ENCODE measurements around the gene RCAN1. TPM values are rescaled to one million over a fixed set of nuclear protein-coding genes. Genes with fewer than 3 reads are reported as not detected.

The RCAN1 gene
- total and polyA plus RNA-seq, 9 of the 15 experiments (the other 6 are each of a cell fraction or from before 2014, with no cell fraction given): 4.4 to 16.5 (median 12.3) TPM

DNA sequence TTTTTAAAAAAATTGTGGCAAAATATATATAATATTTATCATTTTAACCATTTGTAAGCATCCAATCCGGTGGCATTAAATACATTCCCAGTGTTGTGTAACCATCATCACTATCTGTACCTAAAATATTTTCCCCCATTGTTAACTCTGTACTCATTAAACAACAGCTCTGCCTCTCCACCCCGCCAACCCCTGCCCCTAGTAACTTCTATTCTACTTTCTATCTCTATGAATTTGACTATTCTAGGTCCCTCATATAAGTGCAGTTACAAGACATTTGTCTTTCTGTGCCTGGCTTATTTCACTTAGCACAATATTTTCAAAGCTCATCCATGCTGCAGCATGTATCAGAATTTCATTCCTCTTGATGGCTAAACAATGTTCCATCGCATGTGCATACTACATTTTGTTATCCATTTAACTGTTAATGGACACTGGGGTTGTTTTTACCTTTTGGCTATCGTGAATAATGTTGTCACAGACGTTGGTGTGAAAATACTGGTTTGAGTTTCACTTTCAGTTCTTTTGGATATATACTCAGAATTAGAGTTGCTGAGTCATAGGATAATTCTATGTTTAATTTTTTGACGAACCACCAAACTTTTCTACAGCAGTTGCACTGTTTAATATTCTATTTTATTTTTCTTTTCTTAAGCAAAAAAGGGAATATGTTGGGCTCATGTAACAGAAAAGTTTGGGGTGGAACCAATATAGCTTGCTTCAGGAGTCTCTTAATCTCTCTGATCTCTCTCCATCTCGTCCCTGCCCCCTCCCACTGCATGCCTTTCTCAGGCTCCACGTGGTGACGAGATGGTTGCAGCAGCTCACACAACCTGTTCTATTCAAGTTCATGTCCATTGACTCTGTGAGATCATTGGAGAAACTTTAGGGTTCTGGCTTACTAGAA lies 25.2 kb upstream of the RCAN1 start (continued):
- TF ChIP-seq ESRRA (IDR thresholded peaks at IDR 0.05; ENCODE audit: borderline replicate concordance, low read depth) (no peak), IFI16 (CRISPR knock-in tag; IDR thresholded peaks at IDR 0.05) (no peak), HLTF (IDR thresholded peaks at IDR 0.05) (no peak), ZBED1 (IDR thresholded peaks at IDR 0.05) (no peak), U2AF1 (optimal IDR thresholded peaks at IDR 0.05; ENCODE audit: low read depth, low read length) (no peak), FOXA1 (IDR thresholded peaks at IDR 0.05; ENCODE audit: borderline replicate concordance) (no peak), WHSC1 (IDR thresholded peaks at IDR 0.05; ENCODE audit: low read length) (no peak), RNF2 (IDR thresholded peaks at IDR 0.05) (no peak), MIER1 (IDR thresholded peaks at IDR 0.05; ENCODE audit: low read depth) (no peak), ZFP36 (IDR thresholded peaks at IDR 0.05; ENCODE audit: low read depth, low read length, partially characterized antibody) (no peak), HSF4 (CRISPR knock-in tag; IDR thresholded peaks at IDR 0.05; ENCODE audit: borderline replicate concordance) (no peak; the same call in 1 of the 2 replicates), KAT2B (IDR thresholded peaks at IDR 0.05; ENCODE audit: low read depth, low read length) (no peak), DMBX1 (CRISPR knock-in tag; IDR thresholded peaks at IDR 0.05; ENCODE audit: borderline replicate concordance) (0 out of 2 replicates have a peak, but pooled peaks have one; percentile 54), ASH1L (IDR thresholded peaks at IDR 0.05; ENCODE audit: borderline replicate concordance, low read depth, partially characterized antibody) (no peak), ZC3H11A (IDR thresholded peaks at IDR 0.05; ENCODE audit: low read depth, low read length) (no peak), MED1 (CRISPR knock-in tag; IDR thresholded peaks at IDR 0.05; ENCODE audit: borderline replicate concordance) (no peak), MECOM (CRISPR knock-in tag; IDR thresholded peaks at IDR 0.05) (peak; percentile 21; the same call in 1 of the 2 replicates)
- TF ChIP-seq, protein P1, sequence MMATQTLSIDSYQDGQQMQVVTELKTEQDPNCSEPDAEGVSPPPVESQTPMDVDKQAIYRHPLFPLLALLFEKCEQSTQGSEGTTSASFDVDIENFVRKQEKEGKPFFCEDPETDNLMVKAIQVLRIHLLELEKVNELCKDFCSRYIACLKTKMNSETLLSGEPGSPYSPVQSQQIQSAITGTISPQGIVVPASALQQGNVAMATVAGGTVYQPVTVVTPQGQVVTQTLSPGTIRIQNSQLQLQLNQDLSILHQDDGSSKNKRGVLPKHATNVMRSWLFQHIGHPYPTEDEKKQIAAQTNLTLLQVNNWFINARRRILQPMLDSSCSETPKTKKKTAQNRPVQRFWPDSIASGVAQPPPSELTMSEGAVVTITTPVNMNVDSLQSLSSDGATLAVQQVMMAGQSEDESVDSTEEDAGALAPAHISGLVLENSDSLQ (IDR thresholded peaks at IDR 0.05): no peak
- TF ChIP-seq, protein P2, sequence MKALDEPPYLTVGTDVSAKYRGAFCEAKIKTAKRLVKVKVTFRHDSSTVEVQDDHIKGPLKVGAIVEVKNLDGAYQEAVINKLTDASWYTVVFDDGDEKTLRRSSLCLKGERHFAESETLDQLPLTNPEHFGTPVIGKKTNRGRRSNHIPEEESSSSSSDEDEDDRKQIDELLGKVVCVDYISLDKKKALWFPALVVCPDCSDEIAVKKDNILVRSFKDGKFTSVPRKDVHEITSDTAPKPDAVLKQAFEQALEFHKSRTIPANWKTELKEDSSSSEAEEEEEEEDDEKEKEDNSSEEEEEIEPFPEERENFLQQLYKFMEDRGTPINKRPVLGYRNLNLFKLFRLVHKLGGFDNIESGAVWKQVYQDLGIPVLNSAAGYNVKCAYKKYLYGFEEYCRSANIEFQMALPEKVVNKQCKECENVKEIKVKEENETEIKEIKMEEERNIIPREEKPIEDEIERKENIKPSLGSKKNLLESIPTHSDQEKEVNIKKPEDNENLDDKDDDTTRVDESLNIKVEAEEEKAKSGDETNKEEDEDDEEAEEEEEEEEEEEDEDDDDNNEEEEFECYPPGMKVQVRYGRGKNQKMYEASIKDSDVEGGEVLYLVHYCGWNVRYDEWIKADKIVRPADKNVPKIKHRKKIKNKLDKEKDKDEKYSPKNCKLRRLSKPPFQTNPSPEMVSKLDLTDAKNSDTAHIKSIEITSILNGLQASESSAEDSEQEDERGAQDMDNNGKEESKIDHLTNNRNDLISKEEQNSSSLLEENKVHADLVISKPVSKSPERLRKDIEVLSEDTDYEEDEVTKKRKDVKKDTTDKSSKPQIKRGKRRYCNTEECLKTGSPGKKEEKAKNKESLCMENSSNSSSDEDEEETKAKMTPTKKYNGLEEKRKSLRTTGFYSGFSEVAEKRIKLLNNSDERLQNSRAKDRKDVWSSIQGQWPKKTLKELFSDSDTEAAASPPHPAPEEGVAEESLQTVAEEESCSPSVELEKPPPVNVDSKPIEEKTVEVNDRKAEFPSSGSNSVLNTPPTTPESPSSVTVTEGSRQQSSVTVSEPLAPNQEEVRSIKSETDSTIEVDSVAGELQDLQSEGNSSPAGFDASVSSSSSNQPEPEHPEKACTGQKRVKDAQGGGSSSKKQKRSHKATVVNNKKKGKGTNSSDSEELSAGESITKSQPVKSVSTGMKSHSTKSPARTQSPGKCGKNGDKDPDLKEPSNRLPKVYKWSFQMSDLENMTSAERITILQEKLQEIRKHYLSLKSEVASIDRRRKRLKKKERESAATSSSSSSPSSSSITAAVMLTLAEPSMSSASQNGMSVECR (CRISPR knock-in tag; IDR thresholded peaks at IDR 0.05): no peak
- TF ChIP-seq, protein P3, sequence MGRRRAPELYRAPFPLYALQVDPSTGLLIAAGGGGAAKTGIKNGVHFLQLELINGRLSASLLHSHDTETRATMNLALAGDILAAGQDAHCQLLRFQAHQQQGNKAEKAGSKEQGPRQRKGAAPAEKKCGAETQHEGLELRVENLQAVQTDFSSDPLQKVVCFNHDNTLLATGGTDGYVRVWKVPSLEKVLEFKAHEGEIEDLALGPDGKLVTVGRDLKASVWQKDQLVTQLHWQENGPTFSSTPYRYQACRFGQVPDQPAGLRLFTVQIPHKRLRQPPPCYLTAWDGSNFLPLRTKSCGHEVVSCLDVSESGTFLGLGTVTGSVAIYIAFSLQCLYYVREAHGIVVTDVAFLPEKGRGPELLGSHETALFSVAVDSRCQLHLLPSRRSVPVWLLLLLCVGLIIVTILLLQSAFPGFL (CRISPR knock-in tag; IDR thresholded peaks at IDR 0.05): no peak
- TF ChIP-seq, protein P4, sequence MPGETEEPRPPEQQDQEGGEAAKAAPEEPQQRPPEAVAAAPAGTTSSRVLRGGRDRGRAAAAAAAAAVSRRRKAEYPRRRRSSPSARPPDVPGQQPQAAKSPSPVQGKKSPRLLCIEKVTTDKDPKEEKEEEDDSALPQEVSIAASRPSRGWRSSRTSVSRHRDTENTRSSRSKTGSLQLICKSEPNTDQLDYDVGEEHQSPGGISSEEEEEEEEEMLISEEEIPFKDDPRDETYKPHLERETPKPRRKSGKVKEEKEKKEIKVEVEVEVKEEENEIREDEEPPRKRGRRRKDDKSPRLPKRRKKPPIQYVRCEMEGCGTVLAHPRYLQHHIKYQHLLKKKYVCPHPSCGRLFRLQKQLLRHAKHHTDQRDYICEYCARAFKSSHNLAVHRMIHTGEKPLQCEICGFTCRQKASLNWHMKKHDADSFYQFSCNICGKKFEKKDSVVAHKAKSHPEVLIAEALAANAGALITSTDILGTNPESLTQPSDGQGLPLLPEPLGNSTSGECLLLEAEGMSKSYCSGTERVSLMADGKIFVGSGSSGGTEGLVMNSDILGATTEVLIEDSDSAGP (CRISPR knock-in tag; IDR thresholded peaks at IDR 0.05): no peak
